GM21529 (cell line): Measurements from ENCODE around the gene LIX1.

Source experiments
- ATAC-seq: cut with Tn5 transposase; IDR thresholded peaks from one replicate; pipeline ENCODE4 v1.9.1; 2021; ENCODE audit not compliant: unreplicated experiment

Gene LIX1

DNA sequence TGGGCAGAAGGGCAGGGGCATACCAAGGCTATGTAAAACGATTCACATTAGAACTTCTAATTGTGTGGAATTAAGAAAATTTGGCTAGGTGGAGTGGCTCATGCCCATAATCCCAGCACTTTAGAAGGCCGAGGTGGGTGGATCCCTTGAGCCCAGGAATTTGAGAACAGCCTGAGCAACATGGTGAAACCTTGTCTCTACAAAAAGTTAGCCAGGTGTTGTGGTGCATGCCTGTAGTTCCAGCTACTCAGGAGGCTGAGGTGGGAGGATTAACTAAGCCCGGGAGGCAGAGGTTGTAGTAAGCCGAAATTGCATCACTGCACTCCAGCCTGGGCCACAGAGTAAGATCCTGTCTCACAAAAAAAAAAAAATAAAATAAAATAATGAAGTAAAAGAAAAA is 65.2 kb downstream of the LIX1 start:
- ATAC-seq = no peak

DNA sequence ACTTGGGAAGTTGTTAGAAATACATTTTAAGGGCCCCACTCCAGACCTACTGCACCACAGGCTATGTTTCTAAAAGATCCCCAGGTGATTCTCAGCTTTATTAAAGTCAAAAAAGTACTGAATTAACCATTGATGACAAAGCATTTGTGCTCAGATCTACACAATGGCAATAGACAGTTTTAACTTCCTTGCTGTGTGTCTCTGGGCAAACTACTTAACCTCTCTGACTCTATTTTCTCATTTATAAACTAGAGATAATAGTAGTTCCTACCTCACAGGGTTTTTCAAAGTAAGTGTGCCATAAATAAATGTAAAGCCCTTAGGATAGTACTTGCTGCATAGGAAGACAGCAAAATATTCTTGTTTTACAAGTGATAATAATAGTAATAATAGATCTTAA is 66.3 kb downstream of the LIX1 start:
- ATAC-seq = no peak

DNA sequence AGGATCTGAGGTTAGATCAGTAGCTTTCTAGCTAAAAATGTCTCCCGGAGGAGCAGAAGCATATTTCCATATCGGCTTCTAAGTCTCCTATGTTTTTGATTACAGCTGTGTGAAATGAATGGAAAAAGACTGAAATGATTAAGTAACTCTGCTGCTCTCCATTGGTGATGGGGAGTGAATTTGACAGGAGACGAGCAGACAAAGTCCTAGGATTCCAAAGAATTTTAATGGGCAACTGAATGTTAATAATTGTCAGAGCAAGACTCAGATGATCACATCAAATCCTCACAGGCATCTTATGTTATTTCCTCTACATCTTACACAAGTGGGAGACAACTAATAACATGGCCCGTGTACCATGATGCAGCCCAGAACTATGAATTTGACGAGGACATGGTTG is 66.8 kb downstream of the LIX1 start:
- no peak for ATAC-seq

DNA sequence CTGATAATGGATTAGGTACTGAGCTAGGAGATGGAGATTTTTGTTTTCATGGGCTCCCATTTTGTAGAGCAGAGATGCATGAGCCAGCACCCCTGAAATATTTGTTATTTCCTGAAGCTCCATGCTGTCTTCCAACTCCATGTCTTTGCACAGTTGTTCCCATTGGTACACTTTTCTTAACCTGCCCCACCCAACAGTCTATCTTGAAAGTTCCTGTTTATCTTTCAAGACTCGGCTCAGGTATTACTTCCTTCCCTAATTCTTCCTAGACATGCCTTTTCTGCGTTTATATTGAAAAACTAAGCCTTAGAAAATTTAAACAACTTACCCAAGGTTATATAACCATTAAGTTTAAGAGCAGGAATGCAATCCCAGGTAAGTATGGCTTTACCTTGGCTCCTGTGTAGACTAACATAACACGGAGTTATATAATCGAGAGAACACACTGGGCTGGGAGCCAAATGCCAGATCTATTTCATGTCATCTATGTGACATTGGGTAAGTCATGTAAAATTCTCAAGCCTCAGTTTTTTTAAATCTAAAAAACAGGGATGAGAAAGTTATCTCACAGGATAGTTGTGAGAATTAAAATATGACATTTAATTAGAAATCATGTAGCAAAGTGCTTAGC is 67.4 kb downstream of the LIX1 start:
- no peak for ATAC-seq

DNA sequence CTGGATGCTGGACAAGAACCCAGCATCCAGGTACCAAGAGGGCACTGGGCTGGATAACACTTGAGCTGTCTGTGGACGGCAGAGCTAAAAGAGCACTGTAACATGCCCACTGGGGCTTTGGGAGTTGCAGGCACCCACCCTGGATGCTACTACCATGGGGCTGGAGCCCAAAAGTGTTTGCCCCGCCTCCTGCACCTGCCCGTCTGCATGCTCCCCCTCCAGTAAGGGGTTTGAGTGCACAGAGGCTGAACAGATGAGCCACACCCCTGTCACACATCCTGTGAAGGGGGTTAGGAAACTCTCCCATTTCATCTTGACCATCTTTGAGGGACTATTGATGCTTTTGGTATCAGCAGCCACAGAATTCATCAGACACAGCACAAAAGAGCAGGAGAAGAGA is 69.0 kb downstream of the LIX1 start:
- no peak for ATAC-seq

DNA sequence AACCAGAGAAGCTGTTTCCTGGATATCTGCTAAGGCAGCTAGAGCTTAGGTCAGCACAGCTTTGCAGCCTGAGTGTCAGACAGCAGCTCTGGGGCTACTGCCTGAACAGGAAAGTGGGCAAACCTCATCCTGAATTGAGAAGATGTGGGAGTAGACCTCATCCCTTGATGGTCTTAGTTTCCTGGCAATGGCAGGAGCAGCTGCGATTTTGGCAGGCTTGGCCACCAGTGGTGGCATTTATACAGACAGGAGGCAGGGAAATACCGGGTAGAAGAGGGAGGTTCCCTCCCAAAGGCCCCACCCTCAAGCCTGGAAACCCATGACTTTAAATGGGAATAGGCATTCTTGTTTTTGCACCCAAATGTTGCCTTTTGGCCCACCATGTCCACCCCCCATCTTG is 69.7 kb downstream of the LIX1 start:
- no peak for ATAC-seq

DNA sequence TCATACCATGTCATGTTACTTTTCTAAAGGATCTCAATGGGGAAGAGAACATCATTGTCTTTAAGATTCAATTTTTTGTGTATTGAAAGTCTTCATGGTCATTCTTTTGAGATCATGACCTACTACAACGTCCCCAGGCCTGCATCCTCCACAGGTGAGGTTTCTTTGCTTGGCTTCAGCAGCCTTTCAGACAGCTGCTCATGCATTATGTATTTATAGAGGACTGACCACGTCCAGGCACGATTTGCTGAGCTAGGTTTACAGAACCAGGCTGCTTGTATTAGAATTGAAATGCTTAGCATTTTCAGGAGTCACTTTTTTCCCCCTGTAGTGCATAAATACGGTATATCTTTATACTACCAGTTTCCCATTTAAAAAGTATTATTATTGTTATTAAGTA is 70.4 kb downstream of the LIX1 start:
- ATAC-seq = no peak

DNA sequence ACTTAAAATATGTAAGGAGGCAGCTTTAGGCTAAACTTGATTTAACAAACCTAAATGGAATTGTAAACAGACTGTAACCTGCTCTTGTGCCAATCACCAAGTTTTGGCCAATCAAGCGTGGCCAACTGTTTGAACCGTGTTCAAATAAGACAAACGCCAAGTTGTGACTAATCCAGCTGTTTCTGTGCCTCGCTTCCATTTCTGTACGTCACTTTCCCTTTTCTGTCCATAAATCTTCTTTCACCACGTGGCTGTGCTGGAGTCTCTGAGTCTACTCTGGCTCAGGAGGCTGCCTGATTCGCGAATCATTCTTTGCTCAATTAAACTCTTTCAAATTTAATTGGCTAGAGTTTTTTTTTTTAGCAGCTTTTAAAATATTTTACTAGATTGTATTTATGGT is 71.3 kb downstream of the LIX1 start:
- ATAC-seq = no peak

DNA sequence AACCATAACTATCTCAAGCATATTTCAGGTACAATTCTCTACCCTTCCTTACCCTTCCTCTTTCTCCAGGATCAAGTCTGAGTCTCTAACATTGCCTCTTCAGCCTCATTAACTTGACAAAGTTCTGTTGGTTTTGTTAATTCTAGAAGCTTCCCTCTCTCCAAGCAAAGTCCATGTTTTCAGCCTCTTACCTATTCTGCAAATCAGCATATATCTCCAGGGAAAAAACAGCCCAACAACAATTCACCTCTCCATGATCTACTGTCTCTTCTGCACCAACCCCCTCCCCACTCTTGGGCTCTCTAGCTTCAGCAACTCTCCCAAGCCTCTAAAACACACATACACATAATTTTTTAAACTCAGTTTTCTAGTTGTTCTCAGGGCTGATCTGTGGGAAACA is 72.2 kb downstream of the LIX1 start:
- ATAC-seq = no peak

DNA sequence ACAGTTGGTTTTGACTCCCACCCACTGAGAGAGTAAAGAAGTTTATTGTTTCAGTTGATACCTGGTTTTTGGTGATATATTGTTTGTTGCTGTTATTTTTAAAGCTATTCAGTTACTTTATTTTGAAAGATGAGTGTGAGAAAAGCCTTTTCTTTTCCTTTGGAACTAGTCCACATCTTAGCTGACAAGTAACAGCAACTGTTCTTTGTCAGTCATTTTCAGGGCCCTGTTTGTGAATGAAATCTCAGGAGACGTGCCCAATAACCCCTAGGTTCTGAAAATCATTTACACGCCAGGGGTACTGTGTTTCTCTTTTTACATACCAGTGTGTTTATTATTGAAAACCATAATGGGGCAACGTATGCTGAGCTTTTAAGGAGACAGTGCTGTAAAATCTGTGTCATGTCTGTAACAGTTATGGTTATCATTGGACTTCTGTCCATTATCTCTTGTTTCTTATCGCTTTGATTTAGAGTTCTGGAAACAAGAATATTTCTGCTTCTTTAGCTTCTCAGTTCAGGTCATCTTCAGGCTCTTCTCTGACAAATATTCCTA is 75.0 kb downstream of the LIX1 start:
- no peak for ATAC-seq

DNA sequence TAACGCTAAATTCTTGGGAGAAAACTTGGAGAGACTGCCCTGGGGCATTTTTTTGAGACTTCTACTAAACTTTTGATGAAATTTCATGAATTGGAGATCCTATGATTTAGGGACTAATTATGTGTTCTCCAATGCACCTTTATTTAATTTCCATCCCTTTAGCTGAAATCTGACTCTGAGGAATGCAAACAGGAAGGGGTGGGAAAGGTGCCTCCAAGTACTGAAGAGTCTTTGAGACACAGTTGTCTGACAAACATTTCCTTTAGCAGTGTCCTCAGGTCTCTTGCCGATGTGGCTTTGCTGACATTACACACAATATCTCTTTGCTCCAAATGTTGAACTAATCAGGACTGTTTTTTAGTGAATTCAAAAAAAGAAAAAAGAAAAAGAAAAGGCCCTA is 76.9 kb downstream of the LIX1 start:
- ATAC-seq = no peak

DNA sequence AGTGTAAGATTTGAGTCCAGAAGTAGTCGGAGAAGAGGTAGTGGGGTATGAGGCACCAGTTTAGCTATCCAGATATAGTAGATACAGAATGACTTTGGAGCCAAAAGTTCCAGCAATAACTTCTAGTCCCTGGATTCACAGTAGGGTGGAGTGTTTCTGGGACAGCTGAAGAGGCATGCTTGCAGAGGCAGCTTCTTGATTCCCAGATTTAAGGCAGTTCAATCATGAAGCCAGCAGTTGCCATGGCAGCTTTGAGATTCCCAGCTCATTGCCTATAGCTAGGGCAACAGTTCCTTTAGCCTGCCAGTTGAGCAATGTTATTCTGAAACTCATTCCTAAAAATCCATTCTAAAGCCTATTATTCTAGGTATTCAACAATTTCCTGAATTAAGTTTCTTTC is 79.2 kb downstream of the LIX1 start:
- no peak for ATAC-seq

DNA sequence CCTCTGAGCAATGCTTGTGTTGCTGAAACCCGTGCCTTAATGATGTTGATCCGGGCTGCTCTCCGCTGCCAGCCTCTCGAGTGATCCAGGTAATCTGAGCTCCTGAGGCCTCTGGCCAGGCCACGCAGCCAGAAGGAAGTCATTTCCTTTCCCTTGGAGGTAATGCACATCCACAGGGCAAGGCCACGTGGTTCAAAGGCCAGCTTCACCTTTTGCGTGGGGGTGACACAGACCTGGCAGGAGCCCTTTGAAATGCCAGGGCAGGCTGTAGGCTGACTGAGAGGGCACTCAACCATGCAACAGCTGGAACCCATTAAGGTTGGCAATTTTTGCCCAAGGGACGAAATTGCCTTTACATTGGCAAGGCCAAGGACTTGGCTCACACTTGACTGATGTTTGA is 80.4 kb downstream of the LIX1 start:
- ATAC-seq = no peak

DNA sequence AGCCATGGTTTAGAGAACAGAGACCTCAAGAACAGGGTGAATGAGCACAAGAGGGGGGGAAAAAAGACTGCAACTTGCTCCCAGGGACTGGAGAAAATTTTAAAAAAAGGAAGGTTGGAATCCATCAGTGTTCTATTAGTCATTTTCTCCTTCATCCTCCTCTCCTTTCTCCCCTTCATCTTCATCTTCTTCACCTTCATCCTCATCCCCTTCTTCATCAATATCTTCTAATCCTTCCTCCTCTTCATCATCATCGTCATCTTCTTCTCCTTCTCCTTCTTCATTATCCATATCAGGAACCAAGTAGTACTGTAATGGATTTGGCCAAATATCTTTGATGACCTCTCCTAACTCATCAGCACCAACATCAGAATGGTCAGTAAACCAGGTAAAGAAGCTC is 86.1 kb downstream of the LIX1 start:
- ATAC-seq = no peak

DNA sequence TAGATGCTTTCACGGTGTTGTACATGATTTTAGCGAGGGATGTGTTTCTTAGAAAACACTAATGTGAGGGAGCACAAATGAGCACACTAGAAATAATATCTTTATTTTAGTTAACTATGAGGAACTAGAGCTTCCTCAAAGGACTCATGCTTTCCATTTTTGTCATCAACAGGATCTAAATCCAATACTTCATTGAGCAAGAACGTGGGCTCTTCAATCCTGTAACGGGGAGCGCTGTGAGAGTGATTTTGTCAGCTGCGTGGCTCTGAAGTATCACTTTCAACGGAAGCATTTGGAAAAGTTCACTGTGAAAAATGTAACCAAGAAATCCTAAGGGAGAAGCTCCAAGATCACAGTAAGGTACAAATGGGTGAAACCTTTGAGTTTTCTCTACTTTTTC is 93.2 kb downstream of the LIX1 start:
- ATAC-seq = no peak

DNA sequence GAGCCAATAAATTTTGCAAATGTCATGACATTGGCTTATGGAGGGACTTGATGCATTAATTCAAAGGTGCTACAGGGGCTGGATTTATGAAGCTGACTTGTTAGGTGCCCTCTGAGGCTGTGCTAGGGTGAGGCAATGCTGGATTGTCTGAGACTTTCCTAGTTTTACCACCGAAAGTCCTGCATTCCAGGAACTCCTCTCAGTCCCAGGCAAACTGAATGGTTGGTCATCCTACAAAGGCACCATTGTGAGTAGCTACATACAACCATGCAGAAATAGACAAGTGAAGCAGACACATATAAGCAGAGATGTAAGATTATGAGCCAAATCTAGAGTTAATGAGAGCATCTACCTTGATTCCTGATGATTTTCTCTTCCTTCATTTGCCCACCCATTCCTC is 95.3 kb downstream of the LIX1 start:
- ATAC-seq = no peak

DNA sequence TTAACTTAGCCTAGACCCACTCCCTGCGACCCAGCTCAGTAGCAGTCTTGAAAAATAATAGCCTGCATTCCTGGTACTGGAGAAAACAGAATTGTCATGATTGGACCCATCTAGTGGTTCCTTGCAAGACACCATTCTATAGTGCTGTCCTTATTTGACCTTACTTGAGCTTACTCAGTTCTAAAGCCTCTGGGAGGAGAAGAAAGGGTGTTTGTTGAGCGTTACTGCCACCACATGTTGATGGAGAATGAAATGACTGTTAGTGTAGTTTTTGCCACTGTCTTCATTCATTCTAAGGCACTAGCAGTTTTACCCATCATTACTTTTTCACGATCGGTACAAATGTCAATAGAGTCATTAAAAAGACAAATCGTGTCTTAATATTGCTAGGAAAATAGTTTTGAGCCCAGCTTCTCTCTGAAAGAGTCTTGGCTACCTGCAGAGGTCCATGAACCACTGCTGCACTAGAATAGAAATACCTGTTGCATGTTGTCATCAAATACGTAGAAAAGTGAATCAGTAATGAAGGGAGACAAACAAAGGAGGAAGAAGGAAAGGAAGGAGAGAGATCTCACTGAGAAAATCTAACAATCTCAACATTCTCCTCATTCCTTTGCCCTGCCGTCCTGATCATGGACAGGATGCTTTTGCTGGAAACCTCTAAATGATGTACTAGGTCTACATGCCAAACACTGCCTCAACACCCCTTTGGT is 96.0 kb downstream of the LIX1 start:
- no peak for ATAC-seq

DNA sequence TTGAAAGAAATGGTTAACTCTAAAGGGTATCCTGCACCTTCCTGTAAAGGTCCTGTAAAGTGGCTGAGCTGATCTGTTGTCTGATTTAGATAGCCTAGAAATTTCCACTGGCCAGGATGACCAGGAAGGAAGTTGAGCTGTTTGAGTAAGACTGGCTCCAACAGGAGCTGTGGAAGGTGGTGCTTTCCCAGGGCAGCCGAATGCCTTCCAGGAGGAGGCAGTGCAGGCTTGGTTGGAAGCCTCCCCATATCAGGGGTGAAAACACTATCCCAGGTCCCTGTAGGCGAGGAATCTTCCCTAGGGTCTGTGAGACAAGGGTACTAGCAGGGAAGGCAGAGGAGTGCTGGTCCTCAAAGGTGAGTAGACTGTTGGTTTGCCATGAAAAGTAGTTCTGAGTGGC is 98.4 kb downstream of the LIX1 start:
- no peak for ATAC-seq

DNA sequence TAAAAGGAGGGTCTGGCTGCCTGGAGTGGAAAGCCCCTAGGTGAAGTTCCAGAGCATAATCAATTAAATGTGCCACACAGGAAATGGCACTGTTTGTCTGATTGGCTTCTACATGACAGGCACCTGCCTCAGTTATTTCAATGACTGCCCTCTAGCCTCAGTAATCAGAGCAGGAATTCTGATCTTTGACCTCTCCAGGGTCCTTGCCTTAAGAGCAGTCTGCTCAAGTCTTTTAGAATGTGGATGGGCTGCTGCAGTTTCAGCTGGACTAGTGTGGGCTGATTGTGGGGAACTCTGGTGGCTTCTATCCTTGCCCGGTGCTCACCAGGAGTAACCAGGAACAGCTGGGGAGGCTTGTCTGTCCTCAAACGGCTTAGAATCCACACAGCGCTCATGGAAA is 98.9 kb downstream of the LIX1 start:
- no peak for ATAC-seq

DNA sequence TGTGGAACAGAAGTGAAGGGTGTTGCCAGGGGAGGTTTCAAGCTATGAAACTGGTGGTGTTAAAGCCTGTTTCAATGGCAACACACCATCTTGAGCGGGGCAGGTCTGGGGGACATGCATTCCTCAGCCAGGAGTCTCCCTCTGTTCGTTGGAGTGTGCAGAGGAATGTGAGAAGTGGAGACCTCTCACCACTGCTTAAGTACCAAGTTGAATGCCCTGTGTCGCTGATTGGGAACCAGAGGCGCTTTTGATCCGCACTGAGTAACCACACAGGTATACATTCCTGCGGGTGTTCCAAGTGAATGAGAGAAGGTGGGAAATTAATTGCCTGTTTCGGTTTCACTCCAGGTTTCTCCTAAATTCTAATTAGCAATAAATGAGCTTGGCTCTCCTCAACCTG is 99.4 kb downstream of the LIX1 start:
- no peak for ATAC-seq
